ENCODE results near the gene C19orf25.

GRCh38 chr19:1505012-1505411, 26.0 kb upstream of the C19orf25 start:
- TF ChIP-seq, protein P1, sequence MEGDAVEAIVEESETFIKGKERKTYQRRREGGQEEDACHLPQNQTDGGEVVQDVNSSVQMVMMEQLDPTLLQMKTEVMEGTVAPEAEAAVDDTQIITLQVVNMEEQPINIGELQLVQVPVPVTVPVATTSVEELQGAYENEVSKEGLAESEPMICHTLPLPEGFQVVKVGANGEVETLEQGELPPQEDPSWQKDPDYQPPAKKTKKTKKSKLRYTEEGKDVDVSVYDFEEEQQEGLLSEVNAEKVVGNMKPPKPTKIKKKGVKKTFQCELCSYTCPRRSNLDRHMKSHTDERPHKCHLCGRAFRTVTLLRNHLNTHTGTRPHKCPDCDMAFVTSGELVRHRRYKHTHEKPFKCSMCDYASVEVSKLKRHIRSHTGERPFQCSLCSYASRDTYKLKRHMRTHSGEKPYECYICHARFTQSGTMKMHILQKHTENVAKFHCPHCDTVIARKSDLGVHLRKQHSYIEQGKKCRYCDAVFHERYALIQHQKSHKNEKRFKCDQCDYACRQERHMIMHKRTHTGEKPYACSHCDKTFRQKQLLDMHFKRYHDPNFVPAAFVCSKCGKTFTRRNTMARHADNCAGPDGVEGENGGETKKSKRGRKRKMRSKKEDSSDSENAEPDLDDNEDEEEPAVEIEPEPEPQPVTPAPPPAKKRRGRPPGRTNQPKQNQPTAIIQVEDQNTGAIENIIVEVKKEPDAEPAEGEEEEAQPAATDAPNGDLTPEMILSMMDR (IDR thresholded peaks at IDR 0.05): no peak
- no peak for TF ChIP-seq POLR2A (IDR thresholded peaks at IDR 0.05)
